ENCODE measurements around the gene ARMH3.
"Not testable (repeated sequence)": the region's sequence is repeated elsewhere in the genome, so short reads cannot be mapped to it uniquely, and the experiment has no call there.

Gene ARMH3

GRCh38 chr10:102040305-102041050 lies 15.5 kb downstream of the ARMH3 start:
- H3K9me3 ChIP-seq (ENCODE audit: insufficient read depth, low read depth, low read length), result 0 out of 2 replicates have a peak, but pooled peaks cover 2% of the 10 kb centered on the region
- peaks cover 23% of the 10 kb centered on the region for H3K36me3 ChIP-seq (ENCODE audit: insufficient read depth, low read length)
- no peaks in the 10 kb centered on the region for H3K27me3 ChIP-seq (ENCODE audit: insufficient read depth, low read length)
- no peaks in the 10 kb centered on the region for H3K4me1 ChIP-seq (ENCODE audit: insufficient read depth, low read length)
- H3K4me3 ChIP-seq (ENCODE audit: low read length), result no peak overlapping the region
- no peak overlapping the region for H3K27ac ChIP-seq (ENCODE audit: low read depth, low read length)
- WGBS, result 92% methylated on average over 6 of the region's 7 CpGs
- no peak overlapping the region for H3K9ac ChIP-seq (ENCODE audit: low read depth, low read length)

- Histone ChIP-seq H3K9me3 (ENCODE audit: insufficient read depth, low read depth, low read length) (0 out of 2 replicates have a peak, but pooled peaks cover 2% of the 10 kb centered on the region), H3K27me3 (ENCODE audit: insufficient read depth, low read length) (no peaks in the 10 kb centered on the region), H3K4me1 (ENCODE audit: insufficient read depth, low read length) (no peaks in the 10 kb centered on the region), H3K27ac (ENCODE audit: low read depth, low read length) (no peak overlapping the region), H3K36me3 (ENCODE audit: insufficient read depth, low read length) (peaks cover 33% of the 10 kb centered on the region), H3K9ac (ENCODE audit: low read depth, low read length) (no peak overlapping the region), H3K4me3 (ENCODE audit: low read length) (no peak overlapping the region)
Observed at GRCh38 chr10:102038410-102038809, 17.6 kb downstream of the ARMH3 start.

- H3K4me3 ChIP-seq (ENCODE audit: low read length); H3K27me3 ChIP-seq (ENCODE audit: insufficient read depth, low read length): not testable (repeated sequence)
- WGBS, result 97% methylated on average over 33 of the region's 33 CpGs
Observed at GRCh38 chr10:102035807-102036206, 20.2 kb downstream of the ARMH3 start.

GRCh38 chr10:102033787-102034186 lies 22.2 kb downstream of the ARMH3 start:
- H3K9ac ChIP-seq (ENCODE audit: low read depth, low read length), result no peak overlapping the region
- H3K4me1 ChIP-seq (ENCODE audit: insufficient read depth, low read length), result no peaks in the 10 kb centered on the region
- H3K36me3 ChIP-seq (ENCODE audit: insufficient read depth, low read length), result peaks cover 64% of the 10 kb centered on the region
- H3K9me3 ChIP-seq (ENCODE audit: insufficient read depth, low read depth, low read length), result 0 out of 2 replicates have a peak, but pooled peaks cover 2% of the 10 kb centered on the region
- no peak overlapping the region for H3K4me3 ChIP-seq (ENCODE audit: low read length)
- WGBS, result 98% methylated on average over 2 of the region's 2 CpGs
- no peak overlapping the region for H3K27ac ChIP-seq (ENCODE audit: low read depth, low read length)
- H3K27me3 ChIP-seq (ENCODE audit: insufficient read depth, low read length), result no peaks in the 10 kb centered on the region

More at GRCh38 chr10:102035807-102036206, 20.2 kb downstream of the ARMH3 start:
- H3K4me1 ChIP-seq (ENCODE audit: insufficient read depth, low read length); H3K9ac ChIP-seq (ENCODE audit: low read depth, low read length); H3K27ac ChIP-seq (ENCODE audit: low read depth, low read length); H3K9me3 ChIP-seq (ENCODE audit: insufficient read depth, low read depth, low read length): not testable (repeated sequence)
- peaks cover 54% of the 10 kb centered on the region for H3K36me3 ChIP-seq (ENCODE audit: insufficient read depth, low read length)

- no peak overlapping the region for H3K9ac ChIP-seq (ENCODE audit: low read depth, low read length)
- peaks cover 76% of the 10 kb centered on the region for H3K36me3 ChIP-seq (ENCODE audit: insufficient read depth, low read length)
- no peak overlapping the region for H3K27ac ChIP-seq (ENCODE audit: low read depth, low read length)
- no peak overlapping the region for H3K4me3 ChIP-seq (ENCODE audit: low read length)
- H3K4me1 ChIP-seq (ENCODE audit: insufficient read depth, low read length), result no peaks in the 10 kb centered on the region
- WGBS, result 92% methylated on average over 2 of the region's 2 CpGs
- H3K27me3 ChIP-seq (ENCODE audit: insufficient read depth, low read length), result no peaks in the 10 kb centered on the region
- H3K9me3 ChIP-seq (ENCODE audit: insufficient read depth, low read depth, low read length), result no peaks in the 10 kb centered on the region
Observed at GRCh38 chr10:102027261-102027660, 28.7 kb downstream of the ARMH3 start.

GRCh38 chr10:102024799-102025198 lies 31.2 kb downstream of the ARMH3 start:
- 96% methylated on average over 3 of the region's 3 CpGs for WGBS
- H3K9ac ChIP-seq (ENCODE audit: low read depth, low read length), result no peak overlapping the region
- H3K4me1 ChIP-seq (ENCODE audit: insufficient read depth, low read length), result no peaks in the 10 kb centered on the region
- H3K4me3 ChIP-seq (ENCODE audit: low read length), result no peak overlapping the region
- no peaks in the 10 kb centered on the region for H3K27me3 ChIP-seq (ENCODE audit: insufficient read depth, low read length)
- no peaks in the 10 kb centered on the region for H3K9me3 ChIP-seq (ENCODE audit: insufficient read depth, low read depth, low read length)
- H3K27ac ChIP-seq (ENCODE audit: low read depth, low read length), result no peak overlapping the region
- peaks cover 65% of the 10 kb centered on the region for H3K36me3 ChIP-seq (ENCODE audit: insufficient read depth, low read length)

GRCh38 chr10:102020938-102021337 lies 35.0 kb downstream of the ARMH3 start:
- WGBS, result 100% methylated on average over 2 of the region's 2 CpGs
- H3K27me3 ChIP-seq (ENCODE audit: insufficient read depth, low read length), result no peaks in the 10 kb centered on the region
- H3K27ac ChIP-seq (ENCODE audit: low read depth, low read length), result no peak overlapping the region
- no peaks in the 10 kb centered on the region for H3K9me3 ChIP-seq (ENCODE audit: insufficient read depth, low read depth, low read length)
- H3K4me1 ChIP-seq (ENCODE audit: insufficient read depth, low read length), result no peaks in the 10 kb centered on the region
- H3K9ac ChIP-seq (ENCODE audit: low read depth, low read length), result no peak overlapping the region
- H3K4me3 ChIP-seq (ENCODE audit: low read length), result no peak overlapping the region
- peaks cover 57% of the 10 kb centered on the region for H3K36me3 ChIP-seq (ENCODE audit: insufficient read depth, low read length)

GRCh38 chr10:102017295-102017694 lies 38.7 kb downstream of the ARMH3 start:
- Histone ChIP-seq H3K4me1 (ENCODE audit: insufficient read depth, low read length) (no peaks in the 10 kb centered on the region), H3K36me3 (ENCODE audit: insufficient read depth, low read length) (peaks cover 36% of the 10 kb centered on the region), H3K9me3 (ENCODE audit: insufficient read depth, low read depth, low read length) (no peaks in the 10 kb centered on the region), H3K27ac (ENCODE audit: low read depth, low read length) (no peak overlapping the region), H3K27me3 (ENCODE audit: insufficient read depth, low read length) (no peaks in the 10 kb centered on the region), H3K9ac (ENCODE audit: low read depth, low read length) (no peak overlapping the region), H3K4me3 (ENCODE audit: low read length) (no peak overlapping the region)
- WGBS, result 94% methylated on average over 2 of the region's 2 CpGs

- Histone ChIP-seq H3K4me1 (ENCODE audit: insufficient read depth, low read length) (no peaks in the 10 kb centered on the region), H3K4me3 (ENCODE audit: low read length) (no peak overlapping the region), H3K27me3 (ENCODE audit: insufficient read depth, low read length) (no peaks in the 10 kb centered on the region), H3K36me3 (ENCODE audit: insufficient read depth, low read length) (peaks cover 32% of the 10 kb centered on the region), H3K9me3 (ENCODE audit: insufficient read depth, low read depth, low read length) (no peaks in the 10 kb centered on the region), H3K9ac (ENCODE audit: low read depth, low read length) (no peak overlapping the region), H3K27ac (ENCODE audit: low read depth, low read length) (no peak overlapping the region)
Observed at GRCh38 chr10:102016416-102016815, 39.6 kb downstream of the ARMH3 start.

- WGBS, result 94% methylated on average over 4 of the region's 4 CpGs
- H3K4me1 ChIP-seq (ENCODE audit: insufficient read depth, low read length), result peaks cover 8% of the 10 kb centered on the region
- H3K36me3 ChIP-seq (ENCODE audit: insufficient read depth, low read length), result peaks cover 13% of the 10 kb centered on the region
- no peak overlapping the region for H3K4me3 ChIP-seq (ENCODE audit: low read length)
- H3K27me3 ChIP-seq (ENCODE audit: insufficient read depth, low read length), result no peaks in the 10 kb centered on the region
- no peak overlapping the region for H3K9ac ChIP-seq (ENCODE audit: low read depth, low read length)
- H3K9me3 ChIP-seq (ENCODE audit: insufficient read depth, low read depth, low read length), result no peaks in the 10 kb centered on the region
- no peak overlapping the region for H3K27ac ChIP-seq (ENCODE audit: low read depth, low read length)
Observed at GRCh38 chr10:102010961-102011360, 45.0 kb downstream of the ARMH3 start.

- Histone ChIP-seq H3K27ac (ENCODE audit: low read depth, low read length) (no peak overlapping the region), H3K4me1 (ENCODE audit: insufficient read depth, low read length) (peaks cover 8% of the 10 kb centered on the region), H3K9me3 (ENCODE audit: insufficient read depth, low read depth, low read length) (no peaks in the 10 kb centered on the region), H3K27me3 (ENCODE audit: insufficient read depth, low read length) (no peaks in the 10 kb centered on the region), H3K36me3 (ENCODE audit: insufficient read depth, low read length) (peaks cover 21% of the 10 kb centered on the region), H3K9ac (ENCODE audit: low read depth, low read length) (no peak overlapping the region), H3K4me3 (ENCODE audit: low read length) (no peak overlapping the region)
- 91% methylated on average over 1 of the region's 1 CpG for WGBS
Observed at GRCh38 chr10:102009801-102010425, 46.1 kb downstream of the ARMH3 start.

All from HUES64 (cell line).